ENCODE measurements around the gene TNS1.

DNA sequence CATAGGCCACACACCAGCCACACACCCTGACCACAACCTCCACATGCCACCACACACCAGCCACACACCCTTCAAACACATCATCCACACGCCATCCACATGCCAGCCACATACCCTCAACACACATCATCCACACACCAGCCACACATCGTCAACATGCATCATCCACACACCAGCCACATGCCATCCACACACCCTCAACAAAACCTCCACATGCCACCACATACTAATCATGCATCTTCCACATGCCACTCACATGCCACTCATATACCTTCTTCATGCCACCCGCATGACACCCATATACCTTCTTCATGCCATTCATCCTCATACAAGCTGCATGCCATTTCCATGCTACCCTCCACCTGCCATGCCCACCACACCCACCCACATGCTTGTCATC lies 12.4 kb downstream of the TNS1 start:
- TF ChIP-seq POLR2A (IDR thresholded peaks at IDR 0.05) (no peak), CTCF (IDR thresholded peaks at IDR 0.05) (no peak)

All from thyroid gland (tissue), 4 donors.